Right atrium auricular region (tissue), 2 donors: ENCODE data around the gene COL27A1. TPM values are rescaled to one million over a fixed set of nuclear protein-coding genes. Genes with fewer than 3 reads are reported as not detected.

Source experiments
- DNase-seq: peaks from one replicate; pipeline ENCODE4 v3.0.0-alpha.2; 2019; ENCODE audit warnings: low spot score
- H3K27ac ChIP-seq, 2 donors: fragments of 200-600 bp; sonication (generic); 1 replicate in 1 of 2; 2 replicates in 1 of 2; pipeline ENCODE4 v1.5.1; 2016 to 2019
- H3K27me3 ChIP-seq, 2 donors: fragments of 200-600 bp; sonication (generic); one replicate each; pipeline versions ENCODE4 v1.5.1 to v1.6.0; 2017 to 2019
- H3K36me3 ChIP-seq: fragments of 200-600 bp; sonication (generic); one replicate; pipeline ENCODE4 v1.5.1; 2016
- H3K4me1 ChIP-seq, 2 donors: fragments of 200-600 bp; sonication (generic); one replicate each; pipeline versions ENCODE4 v1.5.1 to v1.6.0; 2017 to 2019
- H3K4me3 ChIP-seq, 2 donors: fragments of 200-600 bp; sonication (generic); 1 replicate in 1 of 2; 2 replicates in 1 of 2; pipeline ENCODE4 v1.5.1; 2017 to 2019; ENCODE audit warnings: mild to moderate bottlenecking in 1 of 2, moderate library complexity in 1 of 2
- H3K9me3 ChIP-seq, 2 donors: fragments of 200-600 bp; sonication (generic); one replicate each; pipeline ENCODE4 v1.5.1; 2019
- CTCF ChIP-seq, 2 donors: fragments of 200-600 bp; sonication (generic); IDR thresholded peaks; one replicate each; pipeline ENCODE4 v1.5.1; 2019; ENCODE audit warnings: antibody characterized with exemption in 2 of 2
- total RNA-seq, 2 donors: library from RNA; depleted of rRNA; stranded (reverse); fragments of >200 nt; gene quantifications; one replicate each; pipeline ENCODE4 v1.1.0, GENCODE V29; 2016

COL27A1 gene
- total RNA-seq, 2 donors from 2014 or later, result 1.5 to 2.7 TPM

- Histone ChIP-seq H3K9me3 (no peaks in the 10 kb centered on the region), H3K4me3 (no peak overlapping the region), H3K4me1 (peaks cover 0 to 45% of the 10 kb centered on the region in 2 donors), H3K27me3 (no peaks in the 10 kb centered on the region), H3K27ac (peak overlapping the region; percentile 81 to 89), H3K36me3 (no peaks in the 10 kb centered on the region)
- TF ChIP-seq CTCF (IDR thresholded peaks at IDR 0.05), result no peak
- DNase-seq, result no peak
Observed at GRCh38 chr9:114206221-114206789, 51.0 kb downstream of the COL27A1 start.

GRCh38 chr9:114207034-114207810, 51.9 kb downstream of the COL27A1 start:
- Histone ChIP-seq H3K27ac (peak overlapping the region; percentile 81 to 89), H3K27me3 (no peaks in the 10 kb centered on the region), H3K9me3 (no peaks in the 10 kb centered on the region), H3K4me3 (no peak overlapping the region), H3K36me3 (no peaks in the 10 kb centered on the region), H3K4me1 (peaks cover 0 to 53% of the 10 kb centered on the region in 2 donors)
- no peak for DNase-seq
- no peak for TF ChIP-seq CTCF (IDR thresholded peaks at IDR 0.05)

- H3K4me3 ChIP-seq, result no peak overlapping the region
- TF ChIP-seq CTCF (IDR thresholded peaks at IDR 0.05), result no peak
- no peaks in the 10 kb centered on the region for H3K36me3 ChIP-seq
- no peaks in the 10 kb centered on the region for H3K9me3 ChIP-seq
- peak overlapping the region; percentile 81 to 89 for H3K27ac ChIP-seq
- H3K4me1 ChIP-seq, result peaks cover 0 to 54% of the 10 kb centered on the region in 2 donors
- no peak for DNase-seq
- no peaks in the 10 kb centered on the region for H3K27me3 ChIP-seq
Observed at GRCh38 chr9:114207845-114208244, 52.5 kb downstream of the COL27A1 start.

- H3K27me3 ChIP-seq, result no peaks in the 10 kb centered on the region
- peaks cover 0 to 59% of the 10 kb centered on the region in 2 donors for H3K4me1 ChIP-seq
- H3K36me3 ChIP-seq, result no peaks in the 10 kb centered on the region
- no peak for TF ChIP-seq CTCF (IDR thresholded peaks at IDR 0.05)
- H3K4me3 ChIP-seq, result no peak overlapping the region
- H3K27ac ChIP-seq, result no peak overlapping the region
- DNase-seq, result no peak
- no peaks in the 10 kb centered on the region for H3K9me3 ChIP-seq
Observed at GRCh38 chr9:114209151-114209550, 53.8 kb downstream of the COL27A1 start.

GRCh38 chr9:114210136-114210535, 54.8 kb downstream of the COL27A1 start:
- Histone ChIP-seq H3K27ac (no peak overlapping the region), H3K27me3 (no peaks in the 10 kb centered on the region), H3K4me1 (peaks cover 0 to 66% of the 10 kb centered on the region in 2 donors), H3K9me3 (no peaks in the 10 kb centered on the region), H3K4me3 (no peak overlapping the region), H3K36me3 (no peaks in the 10 kb centered on the region)
- DNase-seq, result no peak
- TF ChIP-seq CTCF (IDR thresholded peaks at IDR 0.05), result no peak
